ENCODE measurements around the gene SPNS3. TPM values are rescaled to one million over a fixed set of nuclear protein-coding genes. Genes with fewer than 3 reads are reported as not detected.
A peak's percentile ranks its signal among the peaks of the same experiment; 100 is the strongest.

SPNS3 gene
- polyA plus RNA-seq, 1 of the 3 experiments (the other 2 are of a cell fraction), result 0.05 TPM

GRCh38 chr17:4411201-4411600, 22.5 kb upstream of the SPNS3 start:
- WGBS (ENCODE audit: low lambda C conversion rate), result 81% methylated on average over 3 of the region's 3 CpGs
- no peaks in the 10 kb centered on the region for H3K9me2 ChIP-seq

GRCh38 chr17:4412933-4413831, 20.6 kb upstream of the SPNS3 start:
- Histone ChIP-seq H4K20me1 (ENCODE audit: insufficient read depth) (no peaks in the 10 kb centered on the region), H3F3A (replicated peaks; ENCODE audit: insufficient read depth) (no peaks in the 10 kb centered on the region), H3K9me3 (no peaks in the 10 kb centered on the region), H3K4me3 (ENCODE audit: low read depth in 2 of 2, low read length in 1 of 2) (peak overlapping the region in 1 of 2 experiments; percentile 51; a peak in 1 of 4 replicates), H3K27me3 (ENCODE audit: insufficient read depth) (no peaks in the 10 kb centered on the region), H2AFZ (ENCODE audit: low read depth) (peak overlapping the region; percentile 66; the same call in 1 of the 2 replicates), H3K79me2 (ENCODE audit: insufficient read depth) (no peaks in the 10 kb centered on the region), H3K9me2 (no peaks in the 10 kb centered on the region), H3K36me3 (replicated peaks in 1 of 2; ENCODE audit: control insufficient read depth in 1 of 2, insufficient read depth in 2 of 2, low read length in 1 of 2) (no peaks in the 10 kb centered on the region), H3K4me2 (peak overlapping the region; percentile 7; the same call in 1 of the 2 replicates), H3K27ac (ENCODE audit: low read depth in 2 of 2, low read length in 1 of 2) (no peak overlapping the region), H3K9ac (no peak overlapping the region), H3K4me1 (ENCODE audit: control insufficient read depth in 1 of 2, insufficient read depth in 2 of 2, low read depth in 1 of 2, low read length in 1 of 2) (no peaks in the 10 kb centered on the region; a peak in 1 of 4 replicates)
- peak; percentile 85 for DNase-seq
- POLR2A ChIA-PET, result no interaction called here
- CTCF ChIA-PET, result interaction anchor here (0.6 to 5.2 kb wide), 25 partner anchors 8 to 499 kb away, joined by 3 to 42 read pairs (median 4); partner anchors contain the start of genes ANKFY1 and MYBBP1A
- 31% methylated on average over 26 of the region's 27 CpGs for WGBS (ENCODE audit: low lambda C conversion rate)
- TF ChIP-seq MAX (IDR thresholded peaks at IDR 0.05; ENCODE audit: low read depth), result no peak
- TF ChIP-seq GATA2 (CRISPR knock-in tag; IDR thresholded peaks at IDR 0.05), result no peak
- TF ChIP-seq EZH2phosphoT487 (IDR thresholded peaks at IDR 0.05; ENCODE audit: borderline replicate concordance, low read depth), result no peak
- no peak for TF ChIP-seq ELF1 (IDR thresholded peaks at IDR 0.05)
- peak; percentile 4; the same call in 1 of the 2 replicates for TF ChIP-seq NRF1 (IDR thresholded peaks at IDR 0.05; ENCODE audit: low read depth, low read length)
- TF ChIP-seq RCOR1 (IDR thresholded peaks at IDR 0.05; ENCODE audit: low read length), result no peak
- TF ChIP-seq FOSL2 (IDR thresholded peaks at IDR 0.05; ENCODE audit: borderline replicate concordance, low read depth), result no peak
- TF ChIP-seq REST (IDR thresholded peaks at IDR 0.05; ENCODE audit: low read depth, low read length), result no peak
- no peak for TF ChIP-seq GABPA (IDR thresholded peaks at IDR 0.05; ENCODE audit: low read depth)
- no peak for TF ChIP-seq ZBTB33 (IDR thresholded peaks at IDR 0.05; ENCODE audit: borderline replicate concordance, low read depth)
- TF ChIP-seq SIN3A (IDR thresholded peaks at IDR 0.05; ENCODE audit: borderline replicate concordance, low read depth, low read length), result no peak
- TF ChIP-seq TCF12 (IDR thresholded peaks at IDR 0.05), result no peak
- TF ChIP-seq CHD2 (IDR thresholded peaks at IDR 0.05; ENCODE audit: low read length, partially characterized antibody), result no peak
- no peak for TF ChIP-seq EP300 (IDR thresholded peaks at IDR 0.05; ENCODE audit: borderline replicate concordance in 1 of 2, low read depth in 1 of 2, low read length in 1 of 2)
- TF ChIP-seq YY1 (IDR thresholded peaks at IDR 0.05; ENCODE audit: low read depth), result no peak
- no peak for TF ChIP-seq USF2 (IDR thresholded peaks at IDR 0.05; ENCODE audit: borderline replicate concordance, low read depth, low read length)
- TF ChIP-seq USF1 (IDR thresholded peaks at IDR 0.05; ENCODE audit: borderline replicate concordance, low read depth), result no peak

More at GRCh38 chr17:4411201-4411600, 22.5 kb upstream of the SPNS3 start:
- Histone ChIP-seq H3F3A (replicated peaks; ENCODE audit: insufficient read depth) (no peaks in the 10 kb centered on the region), H3K27me3 (ENCODE audit: insufficient read depth) (no peaks in the 10 kb centered on the region), H3K4me1 (ENCODE audit: control insufficient read depth in 1 of 2, insufficient read depth in 2 of 2, low read depth in 1 of 2, low read length in 1 of 2) (no peaks in the 10 kb centered on the region; a peak in 1 of 4 replicates), H3K79me2 (ENCODE audit: insufficient read depth) (no peaks in the 10 kb centered on the region), H3K9ac (no peak overlapping the region), H3K36me3 (replicated peaks in 1 of 2; ENCODE audit: control insufficient read depth in 1 of 2, insufficient read depth in 2 of 2, low read length in 1 of 2) (no peaks in the 10 kb centered on the region), H2AFZ (ENCODE audit: low read depth) (no peak overlapping the region), H3K4me2 (no peak overlapping the region), H4K20me1 (ENCODE audit: insufficient read depth) (no peaks in the 10 kb centered on the region), H3K4me3 (ENCODE audit: low read depth in 2 of 2, low read length in 1 of 2) (no peak overlapping the region), H3K27ac (ENCODE audit: low read depth in 2 of 2, low read length in 1 of 2) (no peak overlapping the region), H3K9me3 (no peaks in the 10 kb centered on the region)
- DNase-seq, result no peak
- CTCF ChIA-PET, result interaction anchor here (1.4 kb wide), 1 partner anchor 195 kb away, joined by 5 read pairs; no protein-coding TSS in a partner anchor
- POLR2A ChIA-PET, result no interaction called here
- TF ChIP-seq FOXJ3 (CRISPR knock-in tag; IDR thresholded peaks at IDR 0.05) (no peak), NFIC (IDR thresholded peaks at IDR 0.05; ENCODE audit: borderline replicate concordance) (no peak), FOSL2 (IDR thresholded peaks at IDR 0.05; ENCODE audit: borderline replicate concordance, low read depth) (no peak), MXI1 (IDR thresholded peaks at IDR 0.05; ENCODE audit: low read depth, low read length) (no peak)
